Activated naive CD8-positive, alpha-beta T cell treated with anti-CD3 and anti-CD28 coated beads, Interleukin-2, amount 50 U/mL, for 24 hours (primary cell): Measurements from ENCODE around the gene ULK3.

Experiments
- ATAC-seq: fragments of 150-1000 bp; cut with Tn5 transposase; one replicate; pipeline ENCODE4 v1.10.0; 2021
- DNase-seq: peaks from one replicate; pipeline ENCODE4 v3.0.0; 2021
- H3K27ac Mint-ChIP-seq: one replicate; pipeline ENCODE4 v1.8.0; 2021; ENCODE audit warnings: mild to moderate bottlenecking, mixed read lengths
- H3K27me3 Mint-ChIP-seq: one replicate; pipeline ENCODE4 v1.8.0; 2021; ENCODE audit warnings: mixed read lengths
- H3K36me3 Mint-ChIP-seq: one replicate; pipeline ENCODE4 v1.8.0; 2021; ENCODE audit warnings: low read depth, mixed read lengths
- H3K4me1 Mint-ChIP-seq: one replicate; pipeline ENCODE4 v1.8.0; 2021; ENCODE audit warnings: mixed read lengths
- H3K4me3 Mint-ChIP-seq: one replicate; pipeline ENCODE4 v1.8.0; 2021; ENCODE audit warnings: mild to moderate bottlenecking, moderate library complexity, mixed read lengths
- H3K9me3 Mint-ChIP-seq: one replicate; pipeline ENCODE4 v1.8.0; 2021; ENCODE audit warnings: mixed read lengths

ULK3 gene

DNA sequence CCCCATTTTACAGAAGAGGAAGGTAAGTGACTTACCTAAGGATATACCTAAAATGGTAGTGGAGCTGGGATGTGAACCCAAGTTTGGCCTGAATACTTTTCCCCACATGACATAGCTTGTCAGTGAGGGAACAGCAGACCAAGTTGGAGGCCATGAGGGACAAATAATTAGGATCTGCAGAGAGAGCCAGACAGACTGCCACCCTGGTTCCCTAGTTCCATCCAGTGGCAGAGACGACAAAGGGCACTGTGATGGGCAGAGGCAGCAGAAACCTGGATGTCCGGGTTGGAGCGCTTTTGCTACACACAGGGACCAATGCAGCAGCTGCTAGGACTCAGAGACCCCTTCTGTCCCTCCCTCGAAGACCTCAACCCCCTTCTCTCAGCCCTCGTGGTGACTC lies 15.3 kb downstream of the ULK3 start:
- H3K27me3 Mint-ChIP-seq, result peaks cover 38% of the 10 kb centered on the region
- no peak overlapping the region for H3K4me3 Mint-ChIP-seq
- ATAC-seq (no peak), DNase-seq (no peak)
- H3K36me3 Mint-ChIP-seq, result no peaks in the 10 kb centered on the region
- no peak overlapping the region for H3K27ac Mint-ChIP-seq
- no peaks in the 10 kb centered on the region for H3K9me3 Mint-ChIP-seq
- no peaks in the 10 kb centered on the region for H3K4me1 Mint-ChIP-seq

DNA sequence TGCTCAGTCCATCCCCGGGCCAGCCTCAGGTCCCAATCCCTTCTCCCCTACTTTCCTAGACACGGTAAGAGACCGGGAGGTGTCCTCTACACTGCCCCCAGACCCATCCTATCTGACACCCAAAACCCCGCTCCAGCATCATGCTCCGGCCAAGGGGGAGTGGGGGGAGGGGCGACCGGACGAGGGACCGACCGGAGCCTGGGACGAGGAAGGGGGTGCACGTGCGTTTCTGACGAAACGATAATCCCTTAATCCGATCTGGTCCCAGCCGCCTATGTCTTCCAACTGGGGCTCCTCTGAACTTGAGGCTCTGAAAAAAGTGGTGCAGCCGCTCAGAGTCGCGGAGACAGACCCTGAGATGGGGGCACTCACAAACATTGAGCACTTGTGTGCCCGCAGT lies 16.0 kb downstream of the ULK3 start:
- Mint-ChIP-seq H3K4me1 (no peaks in the 10 kb centered on the region), H3K27ac (no peak overlapping the region), H3K27me3 (peaks cover 38% of the 10 kb centered on the region), H3K4me3 (no peak overlapping the region), H3K9me3 (no peaks in the 10 kb centered on the region), H3K36me3 (no peaks in the 10 kb centered on the region)
- DNase-seq (no peak), ATAC-seq (no peak)

DNA sequence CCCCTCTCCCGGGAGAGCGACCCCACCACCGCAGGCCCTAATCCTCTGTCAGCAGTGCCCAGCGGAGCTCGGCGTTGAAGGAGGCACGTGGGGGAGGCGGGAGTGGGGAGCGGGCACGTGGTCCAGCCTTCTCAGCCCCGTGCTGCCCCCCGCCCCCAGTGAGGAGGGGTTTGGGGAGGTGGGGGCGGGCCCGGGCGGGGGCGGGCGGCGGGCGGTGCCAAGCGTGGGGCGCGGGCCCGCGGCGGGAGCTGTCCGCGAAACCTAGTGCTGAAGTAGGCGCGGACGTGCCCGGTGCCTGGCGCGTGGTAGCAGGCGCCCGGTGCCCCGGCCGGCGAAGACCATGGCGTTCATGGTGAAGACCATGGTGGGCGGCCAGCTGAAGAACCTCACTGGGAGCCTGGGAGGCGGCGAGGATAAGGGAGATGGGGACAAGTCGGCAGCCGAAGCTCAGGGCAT lies 16.6 kb downstream of the ULK3 start, which contains the start of gene CPLX3:
CPLX3 (plus strand) TSS at position 264 of the 456 bp plus-strand sequence; CDS start at position 341, 77 bp downstream.
- H3K4me1 Mint-ChIP-seq, result peaks cover 2% of the 10 kb centered on the region
- no peak for ATAC-seq
- DNase-seq, result peak; percentile 47
- no peaks in the 10 kb centered on the region for H3K36me3 Mint-ChIP-seq
- H3K27me3 Mint-ChIP-seq, result peaks cover 38% of the 10 kb centered on the region
- H3K9me3 Mint-ChIP-seq, result no peaks in the 10 kb centered on the region
- H3K27ac Mint-ChIP-seq, result no peak within 1 kb of the TSS
- H3K4me3 Mint-ChIP-seq, result no peak within 1 kb of the TSS

DNA sequence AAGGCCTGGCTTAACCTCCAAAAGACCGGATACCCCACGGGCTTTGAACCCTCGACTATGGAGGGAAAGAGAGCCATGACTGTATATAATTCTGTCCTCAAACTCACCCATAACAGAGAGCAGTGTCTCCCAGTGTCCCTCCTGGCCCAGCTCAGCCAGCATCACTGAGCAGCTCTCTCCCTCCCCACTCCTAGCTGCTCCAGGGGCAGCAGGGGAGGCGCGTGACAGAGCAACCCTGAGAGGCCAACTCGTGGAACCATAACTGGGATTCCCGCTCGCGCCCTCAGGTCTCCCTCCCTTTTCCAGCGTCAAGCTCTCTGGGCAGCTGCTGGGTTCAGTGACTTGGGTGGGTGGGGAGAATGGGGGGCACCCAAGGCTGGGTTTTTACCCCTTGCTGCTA lies 17.1 kb downstream of the ULK3 start:
- DNase-seq, result no peak
- H3K9me3 Mint-ChIP-seq, result no peaks in the 10 kb centered on the region
- H3K27me3 Mint-ChIP-seq, result peaks cover 38% of the 10 kb centered on the region
- no peaks in the 10 kb centered on the region for H3K36me3 Mint-ChIP-seq
- ATAC-seq, result no peak
- peaks cover 2% of the 10 kb centered on the region for H3K4me1 Mint-ChIP-seq
- H3K27ac Mint-ChIP-seq, result no peak overlapping the region
- no peak overlapping the region for H3K4me3 Mint-ChIP-seq

DNA sequence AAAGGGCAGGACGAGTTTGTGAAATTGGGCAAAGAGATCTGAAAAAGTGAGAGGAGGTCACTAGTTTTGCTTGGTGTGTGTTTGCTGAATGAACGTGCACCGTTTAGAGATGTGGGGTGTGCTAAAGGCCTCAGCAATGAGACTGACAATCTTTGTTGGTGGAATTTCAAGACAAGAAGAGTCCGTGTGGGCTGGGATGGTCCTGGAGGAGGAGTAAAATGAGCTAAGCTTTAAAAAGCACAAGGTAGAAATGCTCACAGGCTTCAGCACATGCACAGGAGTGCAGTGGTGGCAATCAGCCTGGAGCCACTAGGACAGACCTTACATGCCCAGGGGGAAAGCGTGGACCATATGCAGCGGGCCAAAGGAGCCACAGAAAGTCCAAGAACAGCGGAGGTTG lies 18.0 kb downstream of the ULK3 start:
- no peak for DNase-seq
- ATAC-seq, result no peak
- Mint-ChIP-seq H3K36me3 (no peaks in the 10 kb centered on the region), H3K9me3 (no peaks in the 10 kb centered on the region), H3K27ac (no peak overlapping the region), H3K27me3 (peaks cover 34% of the 10 kb centered on the region), H3K4me3 (no peak overlapping the region), H3K4me1 (peaks cover 2% of the 10 kb centered on the region)

DNA sequence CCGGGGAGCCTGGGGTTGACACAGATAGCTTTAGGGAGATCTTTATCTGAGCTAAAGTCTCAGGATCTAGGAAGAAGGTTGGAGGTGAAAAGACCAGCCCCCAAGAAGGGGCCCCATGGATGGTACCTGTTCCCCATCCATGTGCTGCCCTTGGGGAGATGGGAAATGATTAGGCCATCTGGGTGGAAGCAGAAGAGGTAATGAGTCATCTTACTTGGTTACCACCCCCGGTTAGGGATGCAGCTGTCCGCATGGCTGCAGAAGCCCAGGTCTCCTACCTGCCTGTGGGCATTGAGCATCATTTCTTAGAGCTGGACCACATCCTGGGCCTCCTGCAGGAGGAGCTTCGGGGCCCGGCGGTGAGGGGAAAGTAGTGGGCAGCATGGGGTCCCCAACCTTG lies 19.6 kb downstream of the ULK3 start:
- peaks cover 10% of the 10 kb centered on the region for H3K4me1 Mint-ChIP-seq
- H3K9me3 Mint-ChIP-seq, result no peaks in the 10 kb centered on the region
- H3K36me3 Mint-ChIP-seq, result no peaks in the 10 kb centered on the region
- DNase-seq (no peak), ATAC-seq (no peak)
- H3K27ac Mint-ChIP-seq, result no peak overlapping the region
- no peak overlapping the region for H3K4me3 Mint-ChIP-seq
- H3K27me3 Mint-ChIP-seq, result peaks cover 26% of the 10 kb centered on the region

DNA sequence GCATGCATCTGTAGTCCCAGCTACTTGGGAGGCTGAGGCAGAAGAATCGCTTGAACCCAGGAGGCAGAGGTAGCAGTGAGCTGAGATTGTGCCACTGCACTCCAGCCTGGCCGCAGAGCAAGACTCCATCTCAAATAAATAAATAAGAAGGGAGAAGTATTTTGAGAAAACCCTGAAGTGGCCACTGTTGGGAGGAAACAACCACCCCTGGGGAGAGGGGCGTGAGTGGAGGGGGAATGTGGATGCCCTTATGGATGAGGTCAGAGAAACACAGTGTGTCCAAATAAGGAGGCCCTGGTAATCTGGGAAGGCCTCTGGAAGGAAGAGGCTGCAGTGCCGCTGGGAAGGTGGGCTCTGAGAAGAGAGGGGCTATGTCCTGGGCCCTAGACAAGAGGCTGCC lies 20.7 kb downstream of the ULK3 start:
- DNase-seq (no peak), ATAC-seq (no peak)
- Mint-ChIP-seq H3K9me3 (no peaks in the 10 kb centered on the region), H3K36me3 (no peaks in the 10 kb centered on the region), H3K4me3 (no peak overlapping the region), H3K27me3 (peaks cover 15% of the 10 kb centered on the region), H3K4me1 (peaks cover 10% of the 10 kb centered on the region), H3K27ac (no peak overlapping the region)

DNA sequence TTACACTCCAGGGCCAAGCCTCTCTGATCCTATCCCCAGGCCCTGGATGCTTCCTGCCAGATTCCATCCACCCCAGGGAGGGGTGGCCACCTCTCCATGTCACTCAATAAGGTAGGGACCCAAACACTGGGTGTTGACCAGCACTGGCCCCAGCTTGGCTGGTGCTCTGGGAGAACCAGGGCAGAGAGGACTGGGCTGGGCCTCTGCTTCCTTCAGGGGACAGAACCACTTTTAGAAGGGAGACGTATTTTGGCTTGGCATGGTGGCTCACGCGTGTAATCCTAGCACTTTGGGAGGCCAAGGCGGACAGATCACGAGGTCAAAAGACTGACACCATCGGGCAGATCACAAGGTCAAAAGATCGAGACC lies 21.2 kb downstream of the ULK3 start:
- no peaks in the 10 kb centered on the region for H3K36me3 Mint-ChIP-seq
- ATAC-seq (no peak), DNase-seq (no peak)
- H3K4me1 Mint-ChIP-seq, result peaks cover 10% of the 10 kb centered on the region
- H3K27ac Mint-ChIP-seq, result no peak overlapping the region
- H3K4me3 Mint-ChIP-seq, result no peak overlapping the region
- H3K27me3 Mint-ChIP-seq, result peaks cover 11% of the 10 kb centered on the region
- no peaks in the 10 kb centered on the region for H3K9me3 Mint-ChIP-seq

DNA sequence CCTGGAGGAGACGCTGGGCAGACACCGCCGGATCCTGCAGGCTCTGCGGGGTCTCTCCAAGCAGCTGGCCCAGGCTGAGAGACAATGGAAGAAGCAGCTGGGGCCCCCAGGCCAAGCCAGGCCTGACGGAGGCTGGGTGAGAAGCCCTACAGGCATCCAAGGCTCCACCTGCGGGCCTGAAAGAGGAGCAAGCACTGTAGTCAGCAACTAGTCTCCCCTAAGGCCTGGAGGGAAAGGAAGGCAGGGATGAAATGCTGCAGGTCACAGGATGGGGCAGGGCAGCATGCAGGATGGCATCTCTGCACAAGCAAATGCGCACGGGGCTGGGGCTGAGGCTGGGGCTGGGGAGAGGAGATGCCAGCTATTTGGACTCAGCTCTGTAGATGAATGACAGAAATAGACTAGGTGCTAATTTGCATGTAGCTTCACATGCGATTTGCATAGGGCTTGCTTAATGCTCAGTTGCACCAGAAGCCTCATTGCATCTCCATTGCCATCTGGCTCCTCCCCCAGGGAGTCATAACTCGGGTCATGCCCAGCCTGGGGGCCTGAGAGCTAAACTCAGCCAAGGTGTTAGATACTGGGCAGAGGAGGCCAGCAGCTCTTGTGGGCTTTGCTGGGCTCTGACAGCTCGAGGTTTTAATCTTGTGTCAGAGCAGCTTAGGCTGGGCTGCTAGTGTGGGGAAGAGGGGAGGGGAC lies 21.7 kb downstream of the ULK3 start:
- peaks cover 11% of the 10 kb centered on the region for H3K27me3 Mint-ChIP-seq
- no peaks in the 10 kb centered on the region for H3K9me3 Mint-ChIP-seq
- ATAC-seq, result no peak
- peaks cover 10% of the 10 kb centered on the region for H3K4me1 Mint-ChIP-seq
- no peaks in the 10 kb centered on the region for H3K36me3 Mint-ChIP-seq
- H3K27ac Mint-ChIP-seq, result no peak overlapping the region
- no peak for DNase-seq
- no peak overlapping the region for H3K4me3 Mint-ChIP-seq

DNA sequence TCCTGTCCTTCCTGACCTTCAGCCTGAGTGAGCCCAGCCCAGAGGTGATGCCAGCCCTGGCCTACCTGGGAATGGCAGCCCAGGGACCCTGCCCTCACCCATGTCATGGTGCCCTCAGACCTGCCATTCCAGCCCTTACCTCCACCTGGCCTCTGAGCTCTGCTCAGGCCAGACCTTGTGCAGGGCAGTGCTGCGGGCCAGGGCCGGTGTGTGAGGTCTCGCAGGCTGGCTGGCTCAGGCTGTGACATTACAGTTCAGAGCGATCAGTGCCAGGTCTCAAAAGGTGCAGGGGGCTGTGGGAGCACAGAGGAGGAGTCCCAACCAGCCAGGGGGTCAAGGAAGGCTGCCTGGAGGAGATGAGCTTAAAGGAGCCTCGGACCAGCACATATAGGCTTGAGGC lies 22.9 kb downstream of the ULK3 start:
- H3K4me1 Mint-ChIP-seq, result peaks cover 10% of the 10 kb centered on the region
- no peak for ATAC-seq
- DNase-seq, result no peak
- no peaks in the 10 kb centered on the region for H3K9me3 Mint-ChIP-seq
- H3K4me3 Mint-ChIP-seq, result no peak overlapping the region
- H3K36me3 Mint-ChIP-seq, result no peaks in the 10 kb centered on the region
- peaks cover 6% of the 10 kb centered on the region for H3K27me3 Mint-ChIP-seq
- H3K27ac Mint-ChIP-seq, result no peak overlapping the region

DNA sequence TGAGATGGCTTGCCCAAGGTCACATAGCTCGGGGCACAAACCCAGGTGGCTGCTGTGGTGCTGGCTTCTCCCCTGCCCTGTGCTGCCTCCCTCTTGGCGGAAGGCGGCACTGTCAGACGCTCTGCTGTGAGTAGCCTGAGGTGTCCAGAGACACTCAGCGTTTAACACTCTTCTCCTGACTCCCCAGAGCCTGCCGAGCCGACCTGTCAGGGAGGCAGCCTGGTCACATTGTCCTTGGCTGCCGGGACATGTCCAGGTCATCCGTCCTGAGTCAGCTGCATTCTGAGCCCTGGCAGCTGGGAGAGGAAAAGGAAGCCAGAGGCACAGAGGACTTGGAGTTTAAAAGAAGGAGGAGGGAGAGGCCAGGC lies 25.6 kb downstream of the ULK3 start:
- Mint-ChIP-seq H3K27me3 (no peaks in the 10 kb centered on the region), H3K36me3 (no peaks in the 10 kb centered on the region), H3K4me3 (no peak overlapping the region), H3K9me3 (no peaks in the 10 kb centered on the region), H3K27ac (no peak overlapping the region), H3K4me1 (peaks cover 10% of the 10 kb centered on the region)
- ATAC-seq (no peak), DNase-seq (no peak)

DNA sequence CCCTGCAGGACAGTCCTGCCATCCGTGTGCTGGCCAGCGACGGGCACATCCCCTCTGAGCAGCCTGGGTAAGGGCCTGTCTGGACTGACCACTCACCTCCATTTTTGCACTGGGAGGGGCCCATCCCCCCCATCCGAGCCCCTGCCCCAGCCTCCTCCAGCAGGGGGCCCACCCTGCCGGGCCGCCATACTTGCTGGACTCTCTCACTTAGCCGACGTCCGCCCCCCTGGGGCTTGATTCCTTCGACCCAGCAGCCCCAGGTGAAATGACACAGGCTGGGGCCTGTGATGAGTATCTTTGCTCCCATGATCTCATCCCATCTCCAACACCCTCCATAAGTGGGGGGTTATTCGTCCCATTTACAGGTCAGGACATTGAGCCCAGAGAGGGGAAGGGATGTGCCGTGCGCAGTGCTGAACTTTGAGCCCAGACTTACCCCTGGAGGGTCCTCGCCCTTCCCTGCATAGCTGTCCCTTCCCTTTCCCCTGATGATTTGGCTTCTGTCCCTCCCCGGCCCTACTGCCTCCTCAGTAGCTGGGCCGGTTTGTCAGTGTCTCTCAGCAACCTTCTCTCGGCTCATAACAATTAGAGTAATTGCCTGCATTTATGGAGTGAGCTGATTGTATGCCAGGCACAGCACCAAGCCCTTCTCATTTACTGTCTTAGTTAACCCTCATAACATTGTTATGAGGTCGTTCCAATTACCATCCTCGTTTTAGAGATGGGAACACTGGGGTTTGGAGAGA lies 26.2 kb downstream of the ULK3 start:
- DNase-seq (no peak), ATAC-seq (no peak)
- no peaks in the 10 kb centered on the region for H3K27me3 Mint-ChIP-seq
- no peak overlapping the region for H3K4me3 Mint-ChIP-seq
- H3K9me3 Mint-ChIP-seq, result no peaks in the 10 kb centered on the region
- no peak overlapping the region for H3K27ac Mint-ChIP-seq
- peaks cover 10% of the 10 kb centered on the region for H3K4me1 Mint-ChIP-seq
- H3K36me3 Mint-ChIP-seq, result no peaks in the 10 kb centered on the region

DNA sequence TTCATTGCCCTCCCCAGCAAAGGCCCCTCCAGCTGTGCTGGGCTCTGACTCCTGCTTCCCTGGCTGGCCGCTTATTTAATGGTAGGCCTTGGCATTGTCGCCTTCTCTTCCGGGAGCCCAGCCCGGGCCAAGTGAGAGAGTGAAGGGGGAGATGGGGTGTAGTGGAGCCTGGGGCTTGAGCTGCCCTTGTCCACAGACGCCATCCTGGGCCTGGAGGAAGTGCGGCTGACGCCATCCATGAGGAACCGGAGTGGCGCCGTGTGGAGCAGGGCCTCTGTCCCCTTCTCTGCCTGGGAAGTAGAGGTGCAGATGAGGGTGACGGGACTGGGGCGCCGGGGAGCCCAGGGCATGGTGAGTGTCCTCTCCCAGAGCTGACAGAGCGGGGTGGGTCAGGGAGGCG lies 27.0 kb downstream of the ULK3 start:
- Mint-ChIP-seq H3K27ac (no peak overlapping the region), H3K36me3 (no peaks in the 10 kb centered on the region), H3K4me3 (no peak overlapping the region), H3K9me3 (no peaks in the 10 kb centered on the region), H3K27me3 (no peaks in the 10 kb centered on the region), H3K4me1 (peaks cover 9% of the 10 kb centered on the region)
- ATAC-seq, result no peak
- DNase-seq, result no peak

DNA sequence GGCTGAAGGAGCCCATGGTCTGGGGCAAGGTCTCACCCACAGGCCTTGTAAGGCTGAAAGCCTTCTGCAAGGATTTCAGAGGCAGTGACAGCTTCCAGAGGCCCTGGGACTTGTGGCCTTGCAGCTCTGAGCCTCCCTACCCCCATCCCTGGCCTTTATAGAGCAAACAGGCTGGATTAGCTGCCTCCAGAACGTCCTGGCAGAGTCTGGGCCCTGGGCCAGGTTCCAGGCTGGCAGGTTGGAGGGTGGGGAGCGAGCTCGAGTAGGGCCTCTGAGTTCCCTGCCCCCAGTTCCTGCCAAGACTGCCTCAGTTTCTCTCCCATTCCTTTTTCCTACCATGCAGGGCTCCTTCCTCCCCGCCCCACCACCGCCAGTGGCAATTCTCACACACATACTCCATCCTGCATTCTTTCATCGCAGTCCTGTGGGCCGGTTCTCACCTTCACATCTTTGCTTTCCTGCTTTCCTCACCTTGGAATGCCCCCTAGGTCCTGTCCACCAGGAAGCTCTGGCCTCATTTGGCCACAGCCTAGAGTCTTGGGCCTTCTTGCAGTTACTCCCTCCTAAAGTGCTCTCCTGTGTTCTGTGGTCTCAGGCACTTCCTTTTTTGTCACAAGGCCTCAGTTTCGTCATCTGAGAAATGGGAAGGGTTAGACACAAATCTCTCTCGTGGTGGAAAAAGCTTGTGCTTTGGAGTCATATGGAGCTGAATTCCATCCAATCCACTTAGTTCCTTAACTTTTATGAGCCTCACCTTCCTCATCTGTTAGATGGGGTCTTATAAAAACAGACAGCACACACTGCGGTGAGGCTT lies 27.6 kb downstream of the ULK3 start:
- Mint-ChIP-seq H3K4me3 (no peak overlapping the region), H3K27me3 (no peaks in the 10 kb centered on the region), H3K9me3 (no peaks in the 10 kb centered on the region), H3K27ac (no peak overlapping the region), H3K4me1 (peaks cover 9% of the 10 kb centered on the region), H3K36me3 (no peaks in the 10 kb centered on the region)
- DNase-seq, result no peak
- no peak for ATAC-seq

DNA sequence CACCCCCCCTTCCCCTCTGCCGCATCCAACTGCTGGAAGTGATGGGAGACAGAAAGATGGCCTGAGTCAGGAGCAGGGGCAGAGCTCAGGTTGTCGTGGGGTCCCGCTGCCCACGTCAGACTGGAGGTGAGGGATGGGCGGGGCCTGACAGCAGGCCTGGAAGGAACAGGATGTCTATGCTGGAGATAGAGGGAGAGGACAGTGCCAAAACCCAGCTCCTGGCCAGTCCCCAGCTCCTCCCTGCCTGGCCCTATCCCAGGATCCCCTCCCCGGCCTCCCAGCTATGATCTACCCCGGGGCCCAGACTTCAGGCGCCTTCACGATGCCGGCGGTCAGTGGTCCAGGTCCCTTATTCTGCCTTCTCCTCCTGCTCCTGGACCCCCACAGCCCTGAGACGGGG lies 30.4 kb downstream of the ULK3 start, which contains the start of gene LMAN1L:
LMAN1L (plus strand) TSS at position 303 of the 400 bp plus-strand sequence; CDS start at position 323, 20 bp downstream.
- Mint-ChIP-seq H3K4me1 (peaks cover 4% of the 10 kb centered on the region), H3K9me3 (no peaks in the 10 kb centered on the region), H3K36me3 (no peaks in the 10 kb centered on the region), H3K4me3 (no peak within 1 kb of the TSS), H3K27me3 (no peaks in the 10 kb centered on the region), H3K27ac (no peak within 1 kb of the TSS)
- ATAC-seq (no peak), DNase-seq (no peak)
